SU-DHL-6 (cell line): ENCODE data around the gene GZMA.

Experiments used
- H2AFZ ChIP-seq: fragments of 200-600 bp; sonication (generic); 2 replicates; pipeline ENCODE4 v1.6.1; 2014; ENCODE audit warnings: low read depth, mild to moderate bottlenecking, moderate library complexity, mixed read lengths, antibody characterized with exemption, low read length; ENCODE audit not compliant: severe bottlenecking
- H3F3A ChIP-seq: fragments of 200-600 bp; shearing (Covaris generic); 2 replicates; pipeline ENCODE4 v1.6.0; 2016; ENCODE audit warnings: antibody characterized with exemption, mild to moderate bottlenecking; ENCODE audit not compliant: insufficient read depth
- H3K27ac ChIP-seq: fragments of 200-600 bp; sonication (generic); 2 replicates; pipeline ENCODE4 v1.5.1; 2016; ENCODE audit warnings: low read depth, mild to moderate bottlenecking, low read length, moderate library complexity, mixed read lengths
- H3K27me3 ChIP-seq: fragments of 200-600 bp; sonication (generic), shearing (Covaris generic); 2 replicates; pipeline ENCODE4 v1.6.0; 2014; ENCODE audit warnings: mild to moderate bottlenecking, low read length
- H3K36me3 ChIP-seq: fragments of 200-600 bp; sonication (generic); 2 replicates; pipeline ENCODE4 v1.6.1; 2014; ENCODE audit warnings: mild to moderate bottlenecking, low read length, mixed read lengths
- H3K4me2 ChIP-seq: fragments of 300-600, 200-600 bp; shearing (Covaris generic), sonication (generic); 2 replicates; pipeline ENCODE4 v1.6.0; 2014; ENCODE audit warnings: low read length, low read depth, mild to moderate bottlenecking; ENCODE audit not compliant: poor library complexity, severe bottlenecking
- H3K4me3 ChIP-seq: fragments of 200-600 bp; sonication (generic); 2 replicates; pipeline ENCODE4 v1.5.1; 2014; ENCODE audit warnings: antibody characterized with exemption, low read length, mild to moderate bottlenecking, mixed read lengths; ENCODE audit not compliant: insufficient read depth, poor library complexity, severe bottlenecking
- H3K79me2 ChIP-seq: fragments of 200-600 bp; sonication (generic); 2 replicates; pipeline ENCODE4 v1.6.1; 2014; ENCODE audit warnings: mild to moderate bottlenecking, low read length, moderate library complexity; ENCODE audit not compliant: insufficient read depth
- H3K9ac ChIP-seq: fragments of 200-600 bp; sonication (generic); 2 replicates; pipeline ENCODE4 v1.7.0; 2014; ENCODE audit warnings: mild to moderate bottlenecking, low read length
- H3K9me2 ChIP-seq: fragments of 200-600 bp; sonication (generic); replicated peaks from 2 replicates; pipeline ENCODE4 v1.6.1; 2014; ENCODE audit warnings: low read length; ENCODE audit not compliant: insufficient read depth
- H3K9me3 ChIP-seq: fragments of 200-600 bp; sonication (generic); 2 replicates; pipeline ENCODE4 v1.6.1; 2014; ENCODE audit warnings: low read length, mixed read lengths; ENCODE audit not compliant: insufficient read depth
- H4K20me1 ChIP-seq: fragments of 200-600 bp; sonication (generic); 2 replicates; pipeline ENCODE4 v1.6.1; 2014; ENCODE audit warnings: low read depth, mild to moderate bottlenecking, antibody characterized with exemption, low read length, moderate library complexity, mixed read lengths
- EZH2phosphoT487 ChIP-seq: fragments of 200-600 bp; sonication (generic), shearing (Covaris generic); conservative IDR thresholded peaks from 2 replicates; pipeline ENCODE4 v1.6.1; 2018; ENCODE audit warnings: mild to moderate bottlenecking, antibody characterized with exemption, low read length, moderate library complexity, mixed read lengths
- TF ChIP-seq, protein P1 (sequence below): fragments of 200-600 bp; sonication (generic); IDR thresholded peaks from one replicate; pipeline ENCODE4 v1.5.1; 2017; ENCODE audit warnings: antibody characterized with exemption, mild to moderate bottlenecking, low read length, moderate library complexity; ENCODE audit not compliant: insufficient read depth, poor library complexity, severe bottlenecking

The GZMA gene

DNA sequence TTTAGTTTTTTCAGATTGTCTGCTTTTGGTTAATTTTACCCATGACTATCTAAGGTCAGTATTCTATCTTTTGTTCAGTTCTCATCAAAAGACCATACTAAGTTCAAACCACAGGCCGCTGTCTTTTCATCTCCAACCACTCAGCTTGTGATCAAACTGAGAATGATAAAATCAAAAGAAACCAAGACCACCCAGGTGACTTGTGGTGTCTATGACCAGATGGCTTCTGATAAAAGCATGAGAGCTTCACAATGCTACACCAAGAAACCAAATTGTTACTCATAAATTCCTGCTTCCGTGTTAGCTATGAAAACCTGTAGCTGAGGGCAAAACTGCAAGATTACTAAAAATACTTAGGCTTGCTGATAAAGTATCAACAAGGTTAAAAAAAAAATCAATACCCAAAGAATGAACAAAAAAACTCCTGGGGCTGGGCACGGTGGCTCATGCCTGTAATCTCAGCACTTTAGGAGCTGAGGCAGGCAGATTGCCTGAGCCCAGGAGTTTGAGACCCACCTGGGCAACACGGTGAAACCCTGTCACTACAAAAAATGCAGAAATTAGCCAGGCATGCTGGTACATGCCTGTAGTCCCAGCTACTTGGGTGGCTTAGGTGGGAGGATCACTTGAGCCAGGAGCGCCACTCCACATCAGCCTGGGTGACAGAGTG, 31.7 kb downstream of the GZMA start:
- no peaks in the 10 kb centered on the region for H3K9me3 ChIP-seq
- H3K36me3 ChIP-seq = no peaks in the 10 kb centered on the region
- no peaks in the 10 kb centered on the region for H3F3A ChIP-seq
- no peaks in the 10 kb centered on the region for H3K79me2 ChIP-seq
- no peak for TF ChIP-seq EZH2phosphoT487
- TF ChIP-seq, protein P1, sequence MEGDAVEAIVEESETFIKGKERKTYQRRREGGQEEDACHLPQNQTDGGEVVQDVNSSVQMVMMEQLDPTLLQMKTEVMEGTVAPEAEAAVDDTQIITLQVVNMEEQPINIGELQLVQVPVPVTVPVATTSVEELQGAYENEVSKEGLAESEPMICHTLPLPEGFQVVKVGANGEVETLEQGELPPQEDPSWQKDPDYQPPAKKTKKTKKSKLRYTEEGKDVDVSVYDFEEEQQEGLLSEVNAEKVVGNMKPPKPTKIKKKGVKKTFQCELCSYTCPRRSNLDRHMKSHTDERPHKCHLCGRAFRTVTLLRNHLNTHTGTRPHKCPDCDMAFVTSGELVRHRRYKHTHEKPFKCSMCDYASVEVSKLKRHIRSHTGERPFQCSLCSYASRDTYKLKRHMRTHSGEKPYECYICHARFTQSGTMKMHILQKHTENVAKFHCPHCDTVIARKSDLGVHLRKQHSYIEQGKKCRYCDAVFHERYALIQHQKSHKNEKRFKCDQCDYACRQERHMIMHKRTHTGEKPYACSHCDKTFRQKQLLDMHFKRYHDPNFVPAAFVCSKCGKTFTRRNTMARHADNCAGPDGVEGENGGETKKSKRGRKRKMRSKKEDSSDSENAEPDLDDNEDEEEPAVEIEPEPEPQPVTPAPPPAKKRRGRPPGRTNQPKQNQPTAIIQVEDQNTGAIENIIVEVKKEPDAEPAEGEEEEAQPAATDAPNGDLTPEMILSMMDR = no peak
- H3K9me2 ChIP-seq = no peaks in the 10 kb centered on the region
- no peak overlapping the region for H3K27ac ChIP-seq
- H3K4me3 ChIP-seq = no peak overlapping the region
- no peak overlapping the region for H3K4me2 ChIP-seq
- H3K27me3 ChIP-seq = no peaks in the 10 kb centered on the region
- H2AFZ ChIP-seq = no peak overlapping the region
- H3K9ac ChIP-seq = no peak overlapping the region
- no peaks in the 10 kb centered on the region for H4K20me1 ChIP-seq

DNA sequence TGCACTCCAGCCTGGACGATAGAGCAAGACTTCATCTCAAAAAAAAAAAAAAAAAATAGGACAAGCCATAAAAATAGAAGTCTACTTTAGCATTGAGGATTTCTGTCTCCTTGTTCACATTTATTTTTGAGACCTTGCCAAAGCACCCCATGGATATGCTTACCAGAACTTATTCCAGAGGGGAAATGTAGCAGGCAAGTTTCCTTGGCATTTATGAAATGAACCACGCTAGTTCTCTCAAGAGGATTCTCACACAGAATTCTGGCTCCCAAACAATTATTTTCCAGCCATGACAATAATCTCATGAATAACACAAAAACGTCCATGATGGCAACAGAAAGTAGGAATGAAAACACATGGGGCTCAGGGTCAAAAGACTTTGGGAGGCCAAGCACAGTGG, 34.1 kb downstream of the GZMA start:
- no peaks in the 10 kb centered on the region for H3K27me3 ChIP-seq
- H3K79me2 ChIP-seq = no peaks in the 10 kb centered on the region
- no peak overlapping the region for H3K4me2 ChIP-seq
- H3K9me3 ChIP-seq = no peaks in the 10 kb centered on the region
- H3K9me2 ChIP-seq = no peaks in the 10 kb centered on the region
- no peaks in the 10 kb centered on the region for H4K20me1 ChIP-seq
- H3K9ac ChIP-seq = no peak overlapping the region
- no peak overlapping the region for H3K4me3 ChIP-seq
- no peak overlapping the region for H2AFZ ChIP-seq
- H3K36me3 ChIP-seq = no peaks in the 10 kb centered on the region
- TF ChIP-seq EZH2phosphoT487 = no peak
- TF ChIP-seq, protein P1 = no peak
- no peaks in the 10 kb centered on the region for H3F3A ChIP-seq
- no peak overlapping the region for H3K27ac ChIP-seq

DNA sequence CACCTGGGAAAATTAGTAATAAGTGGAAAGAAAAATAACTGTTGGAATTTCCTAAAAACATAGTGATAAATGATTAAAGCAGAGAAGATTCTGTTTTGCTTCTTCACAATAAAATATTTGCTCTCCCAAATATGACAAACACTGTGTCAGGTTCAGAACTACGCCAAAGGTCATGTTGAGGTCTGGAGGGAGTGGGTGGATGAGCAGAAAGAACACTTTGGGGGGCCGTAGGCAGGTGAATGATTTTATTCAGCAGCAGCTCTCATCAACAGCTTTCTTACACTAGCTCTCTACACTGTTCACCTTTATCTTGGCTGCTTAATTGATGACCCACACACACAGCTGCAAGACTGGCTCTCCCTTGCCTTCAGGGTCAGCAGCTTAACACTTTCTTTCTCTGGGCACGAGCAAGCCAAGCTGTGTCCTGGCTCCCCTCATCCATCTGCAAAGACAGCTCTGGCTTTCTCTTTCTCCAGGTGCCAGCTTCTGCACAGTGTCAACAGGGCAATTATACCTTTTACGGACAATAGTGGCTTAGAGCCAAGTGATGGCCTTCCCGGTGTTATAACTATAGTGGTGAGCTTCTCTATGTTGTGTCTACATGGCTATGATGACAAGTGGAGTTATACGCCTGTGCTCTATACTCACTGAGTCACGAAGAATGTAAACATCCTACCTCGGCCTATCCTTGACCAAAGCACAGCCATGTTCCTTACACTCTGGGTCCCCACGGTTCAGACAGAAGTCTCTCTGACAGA, 38.6 kb downstream of the GZMA start:
- Histone ChIP-seq H3K4me3 (no peak overlapping the region), H3K9ac (no peak overlapping the region), H3K27ac (no peak overlapping the region), H3K4me2 (no peak overlapping the region), H3K79me2 (no peaks in the 10 kb centered on the region), H3K36me3 (no peaks in the 10 kb centered on the region), H3K9me2 (no peaks in the 10 kb centered on the region), H2AFZ (no peak overlapping the region), H4K20me1 (no peaks in the 10 kb centered on the region), H3F3A (no peaks in the 10 kb centered on the region), H3K9me3 (no peaks in the 10 kb centered on the region), H3K27me3 (0 out of 2 replicates have a peak, but pooled peaks cover 3% of the 10 kb centered on the region)
- no peak for TF ChIP-seq EZH2phosphoT487
